ENCODE results near the gene NRXN3. TPM values are rescaled to one million over a fixed set of nuclear protein-coding genes. Genes with fewer than 3 reads are reported as not detected.
"Not testable (repeated sequence)": the region's sequence is repeated elsewhere in the genome, so short reads cannot be mapped to it uniquely, and the experiment has no call there.

NRXN3 gene
- total RNA-seq, 2 experiments from 2014 or later, result not detected

DNA sequence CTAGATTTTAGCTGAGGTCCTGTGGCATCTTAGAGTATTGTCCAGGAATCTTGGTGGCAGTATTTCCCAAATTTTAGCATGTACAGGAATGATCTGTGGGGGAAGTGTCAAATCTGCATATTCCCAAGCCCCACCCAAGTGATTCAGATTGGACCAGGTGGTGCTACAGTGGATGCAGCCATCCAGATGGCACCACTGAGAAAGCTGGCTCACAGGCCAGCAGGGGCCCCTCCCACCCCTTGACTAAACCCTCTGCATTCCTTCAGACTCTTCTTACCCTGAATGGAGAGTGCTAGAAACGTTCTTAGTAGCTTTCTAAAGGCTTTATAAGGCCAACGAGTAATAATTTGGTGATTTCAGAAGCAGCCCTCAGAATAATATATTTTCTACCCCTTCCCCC, 255.2 kb downstream of the NRXN3 start:
- ChIA-PET POLR2A (no interaction called here), CTCF (ENCODE audit: unreplicated experiment) (no interaction called here)
- Histone ChIP-seq H3K36me3 (ENCODE audit: insufficient read depth, low read length) (no peaks in the 10 kb centered on the region), H2AFZ (ENCODE audit: low read length) (no peak overlapping the region), H3K9me3 (ENCODE audit: low read length) (no peaks in the 10 kb centered on the region), H3K27ac (ENCODE audit: low read depth, low read length, poor library complexity, severe bottlenecking) (no peak overlapping the region), H3K4me3 (ENCODE audit: low read depth, low read length, poor library complexity, severe bottlenecking) (no peak overlapping the region), H4K20me1 (ENCODE audit: insufficient read depth, low read length) (no peaks in the 10 kb centered on the region), H3K79me2 (ENCODE audit: insufficient read depth, low read depth, low read length) (no peaks in the 10 kb centered on the region), H3K4me1 (ENCODE audit: insufficient read depth, low read length, poor library complexity, severe bottlenecking) (no peaks in the 10 kb centered on the region), H3K9me2 (ENCODE audit: insufficient read depth, low read length) (no peaks in the 10 kb centered on the region), H3K4me2 (ENCODE audit: low read length) (no peak overlapping the region)
- no peak for DNase-seq (ENCODE audit: low spot score)
- no TSS peak for BruUV-seq (replicated peaks)
- TF ChIP-seq, protein P1, sequence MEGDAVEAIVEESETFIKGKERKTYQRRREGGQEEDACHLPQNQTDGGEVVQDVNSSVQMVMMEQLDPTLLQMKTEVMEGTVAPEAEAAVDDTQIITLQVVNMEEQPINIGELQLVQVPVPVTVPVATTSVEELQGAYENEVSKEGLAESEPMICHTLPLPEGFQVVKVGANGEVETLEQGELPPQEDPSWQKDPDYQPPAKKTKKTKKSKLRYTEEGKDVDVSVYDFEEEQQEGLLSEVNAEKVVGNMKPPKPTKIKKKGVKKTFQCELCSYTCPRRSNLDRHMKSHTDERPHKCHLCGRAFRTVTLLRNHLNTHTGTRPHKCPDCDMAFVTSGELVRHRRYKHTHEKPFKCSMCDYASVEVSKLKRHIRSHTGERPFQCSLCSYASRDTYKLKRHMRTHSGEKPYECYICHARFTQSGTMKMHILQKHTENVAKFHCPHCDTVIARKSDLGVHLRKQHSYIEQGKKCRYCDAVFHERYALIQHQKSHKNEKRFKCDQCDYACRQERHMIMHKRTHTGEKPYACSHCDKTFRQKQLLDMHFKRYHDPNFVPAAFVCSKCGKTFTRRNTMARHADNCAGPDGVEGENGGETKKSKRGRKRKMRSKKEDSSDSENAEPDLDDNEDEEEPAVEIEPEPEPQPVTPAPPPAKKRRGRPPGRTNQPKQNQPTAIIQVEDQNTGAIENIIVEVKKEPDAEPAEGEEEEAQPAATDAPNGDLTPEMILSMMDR (conservative IDR thresholded peaks at IDR 0.05; ENCODE audit: low read length), result no peak
- TF ChIP-seq EZH2phosphoT487 (IDR thresholded peaks at IDR 0.05; ENCODE audit: borderline replicate concordance, low read depth, low read length), result no peak
- intact Hi-C loops (cut with micrococcal nuclease; ENCODE audit: unreplicated experiment), result no loop called here

DNA sequence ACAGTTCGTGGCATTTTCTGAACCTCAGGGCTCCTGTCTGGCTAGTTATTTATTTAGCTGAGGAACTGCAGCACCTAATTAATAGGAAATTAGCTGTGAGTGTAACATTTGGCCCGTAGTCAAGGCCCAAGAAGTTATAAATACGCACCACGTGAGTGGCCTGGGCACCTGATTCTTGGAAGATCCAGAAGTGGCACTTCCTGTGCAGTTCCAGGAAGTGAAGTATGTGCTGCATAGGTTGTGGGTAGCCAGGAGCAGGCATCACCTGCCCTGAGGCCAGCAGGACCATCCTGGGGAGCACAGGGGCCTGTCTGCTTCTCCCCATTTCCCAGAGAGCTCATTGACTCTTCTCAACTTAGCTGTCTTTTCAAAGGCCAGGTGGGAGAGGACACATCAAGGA, 255.6 kb downstream of the NRXN3 start:
- no peak overlapping the region for H2AFZ ChIP-seq (ENCODE audit: low read length)
- no peak overlapping the region for H3K27ac ChIP-seq (ENCODE audit: low read depth, low read length, poor library complexity, severe bottlenecking)
- no peaks in the 10 kb centered on the region for H3K79me2 ChIP-seq (ENCODE audit: insufficient read depth, low read depth, low read length)
- TF ChIP-seq, protein P1 (conservative IDR thresholded peaks at IDR 0.05; ENCODE audit: low read length), result no peak
- no peak for TF ChIP-seq EZH2phosphoT487 (IDR thresholded peaks at IDR 0.05; ENCODE audit: borderline replicate concordance, low read depth, low read length)
- no peaks in the 10 kb centered on the region for H3K9me2 ChIP-seq (ENCODE audit: insufficient read depth, low read length)
- DNase-seq (ENCODE audit: low spot score), result no peak
- intact Hi-C loops (cut with micrococcal nuclease; ENCODE audit: unreplicated experiment), result no loop called here
- no peaks in the 10 kb centered on the region for H4K20me1 ChIP-seq (ENCODE audit: insufficient read depth, low read length)
- no peaks in the 10 kb centered on the region for H3K36me3 ChIP-seq (ENCODE audit: insufficient read depth, low read length)
- ChIA-PET POLR2A (no interaction called here), CTCF (ENCODE audit: unreplicated experiment) (no interaction called here)
- H3K4me1 ChIP-seq (ENCODE audit: insufficient read depth, low read length, poor library complexity, severe bottlenecking), result no peaks in the 10 kb centered on the region
- H3K4me2 ChIP-seq (ENCODE audit: low read length), result no peak overlapping the region
- BruUV-seq (replicated peaks), result no TSS peak
- H3K9me3 ChIP-seq (ENCODE audit: low read length), result no peaks in the 10 kb centered on the region
- H3K4me3 ChIP-seq (ENCODE audit: low read depth, low read length, poor library complexity, severe bottlenecking), result no peak overlapping the region

DNA sequence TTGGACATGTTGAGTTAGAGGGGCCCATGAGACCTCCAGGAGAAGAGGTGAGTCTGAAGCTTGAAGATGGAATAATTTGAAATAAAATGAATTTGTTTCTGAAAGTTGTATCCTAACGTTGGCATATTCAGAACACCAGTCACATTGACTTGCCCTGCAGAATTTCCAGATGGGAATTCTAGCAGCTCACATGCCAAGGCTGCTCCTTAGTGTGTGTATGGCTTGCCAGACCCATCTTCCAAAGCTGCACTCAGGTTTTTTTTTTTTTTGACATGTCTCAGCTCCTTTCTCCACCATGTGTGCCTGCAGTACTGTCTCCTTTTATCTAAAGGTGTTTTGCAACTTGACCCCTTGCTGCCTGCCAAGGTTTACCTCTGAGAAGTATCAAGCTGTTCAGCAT, 261.9 kb downstream of the NRXN3 start:
- no peaks in the 10 kb centered on the region for H4K20me1 ChIP-seq (ENCODE audit: insufficient read depth, low read length)
- H3K9me2 ChIP-seq (ENCODE audit: insufficient read depth, low read length), result no peaks in the 10 kb centered on the region
- DNase-seq (ENCODE audit: low spot score), result no peak
- H2AFZ ChIP-seq (ENCODE audit: low read length), result no peak overlapping the region
- no peak overlapping the region for H3K4me3 ChIP-seq (ENCODE audit: low read depth, low read length, poor library complexity, severe bottlenecking)
- no peaks in the 10 kb centered on the region for H3K4me1 ChIP-seq (ENCODE audit: insufficient read depth, low read length, poor library complexity, severe bottlenecking)
- ChIA-PET CTCF (ENCODE audit: unreplicated experiment) (no interaction called here), POLR2A (interaction anchor here (0.7 kb wide), 1 partner anchor 197 kb away, joined by 3 read pairs; no protein-coding TSS in a partner anchor)
- no peaks in the 10 kb centered on the region for H3K36me3 ChIP-seq (ENCODE audit: insufficient read depth, low read length)
- TF ChIP-seq, protein P1 (conservative IDR thresholded peaks at IDR 0.05; ENCODE audit: low read length), result no peak
- no peak for TF ChIP-seq EZH2phosphoT487 (IDR thresholded peaks at IDR 0.05; ENCODE audit: borderline replicate concordance, low read depth, low read length)
- no peak overlapping the region for H3K27ac ChIP-seq (ENCODE audit: low read depth, low read length, poor library complexity, severe bottlenecking)
- no TSS peak for BruUV-seq (replicated peaks)
- intact Hi-C loops (cut with micrococcal nuclease; ENCODE audit: unreplicated experiment), result no loop called here
- no peak overlapping the region for H3K4me2 ChIP-seq (ENCODE audit: low read length)
- no peaks in the 10 kb centered on the region for H3K9me3 ChIP-seq (ENCODE audit: low read length)
- no peaks in the 10 kb centered on the region for H3K79me2 ChIP-seq (ENCODE audit: insufficient read depth, low read depth, low read length)

DNA sequence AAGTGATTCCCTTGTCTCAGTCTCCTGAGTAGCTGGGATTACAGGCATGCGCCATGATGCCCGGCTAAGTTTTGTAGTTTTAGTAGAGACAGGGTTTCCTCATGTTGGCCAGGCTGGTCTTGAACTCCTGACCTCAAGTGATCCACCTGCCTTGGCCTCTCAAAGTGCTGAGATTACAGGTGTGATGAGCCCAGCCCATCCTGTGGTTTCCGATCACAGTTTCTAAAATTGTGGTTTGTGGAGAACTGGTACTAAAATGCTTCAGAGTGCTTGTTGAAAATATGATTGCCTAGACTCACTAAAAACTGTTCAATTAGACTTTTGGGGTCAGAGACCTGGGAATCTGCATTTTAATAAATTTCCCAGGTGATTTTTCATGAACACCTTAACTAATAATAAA, 267.3 kb downstream of the NRXN3 start:
- H2AFZ ChIP-seq (ENCODE audit: low read length); H3K79me2 ChIP-seq (ENCODE audit: insufficient read depth, low read depth, low read length); H3K4me3 ChIP-seq (ENCODE audit: low read depth, low read length, poor library complexity, severe bottlenecking); H3K27ac ChIP-seq (ENCODE audit: low read depth, low read length, poor library complexity, severe bottlenecking); CTCF ChIA-PET (ENCODE audit: unreplicated experiment); H3K4me1 ChIP-seq (ENCODE audit: insufficient read depth, low read length, poor library complexity, severe bottlenecking); DNase-seq (ENCODE audit: low spot score); H4K20me1 ChIP-seq (ENCODE audit: insufficient read depth, low read length); BruUV-seq (replicated peaks); POLR2A ChIA-PET; intact Hi-C loops (cut with micrococcal nuclease; ENCODE audit: unreplicated experiment); H3K36me3 ChIP-seq (ENCODE audit: insufficient read depth, low read length); H3K9me2 ChIP-seq (ENCODE audit: insufficient read depth, low read length); H3K9me3 ChIP-seq (ENCODE audit: low read length); H3K4me2 ChIP-seq (ENCODE audit: low read length): not testable (repeated sequence)
